GM18508 (cell line): ENCODE measurements around the gene NOXO1.
"Not testable (repeated sequence)": the region's sequence is repeated elsewhere in the genome, so short reads cannot be mapped to it uniquely, and the experiment has no call there.

Source experiments
- ATAC-seq: cut with Tn5 transposase; IDR thresholded peaks from one replicate; pipeline ENCODE4 v1.9.1; 2021; ENCODE audit warnings: moderate number of reproducible peaks; ENCODE audit not compliant: insufficient read depth, unreplicated experiment

Gene NOXO1

GRCh38 chr16:1942810-1943726 lies 38.2 kb downstream of the NOXO1 start, which contains the start of gene MSRB1:
Gene MSRB1 (minus strand): TSS chr16:1943199. CDS start chr16:1943156, 43 bp downstream.
- ATAC-seq, result peak; percentile 50

GRCh38 chr16:1942047-1942809 lies 39.0 kb downstream of the NOXO1 start:
- no peak for ATAC-seq

- no peak for ATAC-seq
Observed at GRCh38 chr16:1941162-1942046, 39.9 kb downstream of the NOXO1 start.

GRCh38 chr16:1940273-1941161 lies 40.8 kb downstream of the NOXO1 start:
- ATAC-seq, result no peak

GRCh38 chr16:1939833-1940232 lies 41.4 kb downstream of the NOXO1 start:
- ATAC-seq, result not testable (repeated sequence)

GRCh38 chr16:1938910-1939309 lies 42.4 kb downstream of the NOXO1 start:
- ATAC-seq, result no peak

GRCh38 chr16:1938316-1938715 lies 43.0 kb downstream of the NOXO1 start:
- no peak for ATAC-seq

GRCh38 chr16:1936945-1937479 lies 44.3 kb downstream of the NOXO1 start:
- no peak for ATAC-seq

GRCh38 chr16:1933097-1933661 lies 48.1 kb downstream of the NOXO1 start:
- no peak for ATAC-seq

- no peak for ATAC-seq
Observed at GRCh38 chr16:1932050-1933028, 48.9 kb downstream of the NOXO1 start.

GRCh38 chr16:1930338-1930720 lies 50.9 kb downstream of the NOXO1 start:
- ATAC-seq, result no peak

- no peak for ATAC-seq
Observed at GRCh38 chr16:1929578-1930337, 51.5 kb downstream of the NOXO1 start.

GRCh38 chr16:1929105-1929504 lies 52.2 kb downstream of the NOXO1 start:
- ATAC-seq, result no peak
